ENCODE measurements around the gene CBL.

DNA sequence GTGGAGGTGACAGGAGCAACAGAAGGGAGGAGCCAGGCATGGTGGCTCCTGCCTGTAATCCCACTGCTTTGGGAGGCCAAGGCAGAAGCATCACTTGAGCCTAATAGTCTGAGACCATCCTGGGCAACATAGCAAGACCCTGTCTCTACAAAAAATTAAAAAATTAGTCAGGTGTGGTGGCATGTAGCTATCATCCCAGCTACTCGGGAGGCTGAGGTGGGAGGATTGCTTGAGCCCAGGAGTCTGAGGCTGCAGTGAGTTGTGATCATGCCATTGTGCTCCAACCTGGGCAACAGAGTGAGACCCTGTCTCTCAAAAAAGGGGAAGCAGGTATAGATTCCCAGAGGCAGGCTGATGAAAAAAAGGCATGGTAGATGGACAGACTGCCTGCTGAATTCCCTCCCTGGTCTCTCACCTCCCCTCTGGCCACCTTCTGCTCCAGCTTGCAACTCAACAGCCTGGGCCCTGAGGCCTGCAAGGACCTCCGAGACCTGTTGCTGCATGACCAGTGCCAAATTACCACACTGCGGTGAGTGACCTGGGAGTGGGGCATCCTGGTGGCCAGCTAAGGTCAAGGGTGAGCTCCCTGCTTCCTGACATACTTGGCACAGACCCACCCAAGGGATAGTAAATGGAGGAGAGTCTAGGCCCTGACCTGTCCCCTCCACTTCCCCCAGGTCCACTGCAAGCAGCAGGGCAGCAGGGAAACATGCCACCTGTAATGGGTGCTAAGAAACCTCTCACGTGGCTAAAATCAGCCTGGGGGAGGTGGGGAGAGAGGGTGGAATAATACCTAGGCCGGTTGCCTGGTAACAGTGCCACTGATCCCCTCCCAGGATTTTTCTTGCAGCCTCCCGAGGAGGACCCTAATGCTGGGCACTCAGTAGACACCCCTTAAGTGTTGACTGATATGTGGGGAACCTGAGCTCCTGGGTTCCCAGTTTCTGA lies 25.1 kb upstream of the CBL start:
- TF ChIP-seq, protein P1, sequence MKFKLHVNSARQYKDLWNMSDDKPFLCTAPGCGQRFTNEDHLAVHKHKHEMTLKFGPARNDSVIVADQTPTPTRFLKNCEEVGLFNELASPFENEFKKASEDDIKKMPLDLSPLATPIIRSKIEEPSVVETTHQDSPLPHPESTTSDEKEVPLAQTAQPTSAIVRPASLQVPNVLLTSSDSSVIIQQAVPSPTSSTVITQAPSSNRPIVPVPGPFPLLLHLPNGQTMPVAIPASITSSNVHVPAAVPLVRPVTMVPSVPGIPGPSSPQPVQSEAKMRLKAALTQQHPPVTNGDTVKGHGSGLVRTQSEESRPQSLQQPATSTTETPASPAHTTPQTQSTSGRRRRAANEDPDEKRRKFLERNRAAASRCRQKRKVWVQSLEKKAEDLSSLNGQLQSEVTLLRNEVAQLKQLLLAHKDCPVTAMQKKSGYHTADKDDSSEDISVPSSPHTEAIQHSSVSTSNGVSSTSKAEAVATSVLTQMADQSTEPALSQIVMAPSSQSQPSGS (tag by site-specific recombination; IDR thresholded peaks at IDR 0.05; ENCODE audit: low read depth), result no peak
- TF ChIP-seq YY1 (tag by site-specific recombination; IDR thresholded peaks at IDR 0.05), result no peak
- no peak for TF ChIP-seq ZNF350 (tag by site-specific recombination; IDR thresholded peaks at IDR 0.05)
- no peak for TF ChIP-seq ZFP37 (tag by site-specific recombination; IDR thresholded peaks at IDR 0.05)
- no peak for TF ChIP-seq ZBTB21 (tag by site-specific recombination; IDR thresholded peaks at IDR 0.05)
- TF ChIP-seq ZNF664 (tag by site-specific recombination; IDR thresholded peaks at IDR 0.05), result no peak
- TF ChIP-seq, protein P2, sequence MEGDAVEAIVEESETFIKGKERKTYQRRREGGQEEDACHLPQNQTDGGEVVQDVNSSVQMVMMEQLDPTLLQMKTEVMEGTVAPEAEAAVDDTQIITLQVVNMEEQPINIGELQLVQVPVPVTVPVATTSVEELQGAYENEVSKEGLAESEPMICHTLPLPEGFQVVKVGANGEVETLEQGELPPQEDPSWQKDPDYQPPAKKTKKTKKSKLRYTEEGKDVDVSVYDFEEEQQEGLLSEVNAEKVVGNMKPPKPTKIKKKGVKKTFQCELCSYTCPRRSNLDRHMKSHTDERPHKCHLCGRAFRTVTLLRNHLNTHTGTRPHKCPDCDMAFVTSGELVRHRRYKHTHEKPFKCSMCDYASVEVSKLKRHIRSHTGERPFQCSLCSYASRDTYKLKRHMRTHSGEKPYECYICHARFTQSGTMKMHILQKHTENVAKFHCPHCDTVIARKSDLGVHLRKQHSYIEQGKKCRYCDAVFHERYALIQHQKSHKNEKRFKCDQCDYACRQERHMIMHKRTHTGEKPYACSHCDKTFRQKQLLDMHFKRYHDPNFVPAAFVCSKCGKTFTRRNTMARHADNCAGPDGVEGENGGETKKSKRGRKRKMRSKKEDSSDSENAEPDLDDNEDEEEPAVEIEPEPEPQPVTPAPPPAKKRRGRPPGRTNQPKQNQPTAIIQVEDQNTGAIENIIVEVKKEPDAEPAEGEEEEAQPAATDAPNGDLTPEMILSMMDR (tag by site-specific recombination; IDR thresholded peaks at IDR 0.05), result no peak
- no peak for TF ChIP-seq ZXDB (tag by site-specific recombination; IDR thresholded peaks at IDR 0.05)
- TF ChIP-seq, protein P3, sequence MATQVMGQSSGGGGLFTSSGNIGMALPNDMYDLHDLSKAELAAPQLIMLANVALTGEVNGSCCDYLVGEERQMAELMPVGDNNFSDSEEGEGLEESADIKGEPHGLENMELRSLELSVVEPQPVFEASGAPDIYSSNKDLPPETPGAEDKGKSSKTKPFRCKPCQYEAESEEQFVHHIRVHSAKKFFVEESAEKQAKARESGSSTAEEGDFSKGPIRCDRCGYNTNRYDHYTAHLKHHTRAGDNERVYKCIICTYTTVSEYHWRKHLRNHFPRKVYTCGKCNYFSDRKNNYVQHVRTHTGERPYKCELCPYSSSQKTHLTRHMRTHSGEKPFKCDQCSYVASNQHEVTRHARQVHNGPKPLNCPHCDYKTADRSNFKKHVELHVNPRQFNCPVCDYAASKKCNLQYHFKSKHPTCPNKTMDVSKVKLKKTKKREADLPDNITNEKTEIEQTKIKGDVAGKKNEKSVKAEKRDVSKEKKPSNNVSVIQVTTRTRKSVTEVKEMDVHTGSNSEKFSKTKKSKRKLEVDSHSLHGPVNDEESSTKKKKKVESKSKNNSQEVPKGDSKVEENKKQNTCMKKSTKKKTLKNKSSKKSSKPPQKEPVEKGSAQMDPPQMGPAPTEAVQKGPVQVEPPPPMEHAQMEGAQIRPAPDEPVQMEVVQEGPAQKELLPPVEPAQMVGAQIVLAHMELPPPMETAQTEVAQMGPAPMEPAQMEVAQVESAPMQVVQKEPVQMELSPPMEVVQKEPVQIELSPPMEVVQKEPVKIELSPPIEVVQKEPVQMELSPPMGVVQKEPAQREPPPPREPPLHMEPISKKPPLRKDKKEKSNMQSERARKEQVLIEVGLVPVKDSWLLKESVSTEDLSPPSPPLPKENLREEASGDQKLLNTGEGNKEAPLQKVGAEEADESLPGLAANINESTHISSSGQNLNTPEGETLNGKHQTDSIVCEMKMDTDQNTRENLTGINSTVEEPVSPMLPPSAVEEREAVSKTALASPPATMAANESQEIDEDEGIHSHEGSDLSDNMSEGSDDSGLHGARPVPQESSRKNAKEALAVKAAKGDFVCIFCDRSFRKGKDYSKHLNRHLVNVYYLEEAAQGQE (tag by site-specific recombination; IDR thresholded peaks at IDR 0.05), result no peak
- no peak for TF ChIP-seq ZBTB1 (tag by site-specific recombination; IDR thresholded peaks at IDR 0.05)
- no peak for TF ChIP-seq ZNF423 (tag by site-specific recombination; IDR thresholded peaks at IDR 0.05)
- no peak for TF ChIP-seq KLF10 (tag by site-specific recombination; IDR thresholded peaks at IDR 0.05)
- TF ChIP-seq ZNF16 (tag by site-specific recombination; IDR thresholded peaks at IDR 0.05; ENCODE audit: low read depth), result no peak
